HG03432 (cell line): Measurements from ENCODE around the gene ADARB2.
"Not testable (repeated sequence)": the region's sequence is repeated elsewhere in the genome, so short reads cannot be mapped to it uniquely, and the experiment has no call there.

Experiments used
- ATAC-seq: cut with Tn5 transposase; IDR thresholded peaks from one replicate; pipeline ENCODE4 v1.9.1; 2021; ENCODE audit warnings: mild to moderate bottlenecking, moderate library complexity; ENCODE audit not compliant: unreplicated experiment

ADARB2 gene

DNA sequence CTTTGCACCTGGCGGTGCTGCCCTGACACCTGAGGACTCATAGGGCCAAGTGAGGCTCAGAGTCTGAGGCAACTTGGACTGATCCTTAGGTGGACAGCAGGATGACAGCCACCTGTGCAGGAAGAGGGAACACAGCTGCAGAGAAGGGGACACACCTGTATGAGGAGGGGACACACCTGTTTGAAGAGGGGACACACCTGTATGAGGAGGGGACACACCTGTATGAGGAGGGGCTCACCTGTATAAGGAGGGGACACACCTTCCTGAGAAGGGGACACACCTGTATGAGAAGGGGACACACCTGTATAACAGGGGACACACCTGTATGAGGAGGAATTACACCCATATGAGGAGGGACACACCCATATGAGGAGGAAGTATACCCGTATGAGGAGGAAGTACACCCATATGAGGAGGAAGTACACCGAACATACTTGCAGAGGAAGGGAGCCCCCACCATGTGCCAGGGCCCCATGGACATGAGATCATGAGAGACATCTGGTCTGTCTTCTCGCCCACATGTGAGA, 285.9 kb downstream of the ADARB2 start:
- ATAC-seq = no peak

DNA sequence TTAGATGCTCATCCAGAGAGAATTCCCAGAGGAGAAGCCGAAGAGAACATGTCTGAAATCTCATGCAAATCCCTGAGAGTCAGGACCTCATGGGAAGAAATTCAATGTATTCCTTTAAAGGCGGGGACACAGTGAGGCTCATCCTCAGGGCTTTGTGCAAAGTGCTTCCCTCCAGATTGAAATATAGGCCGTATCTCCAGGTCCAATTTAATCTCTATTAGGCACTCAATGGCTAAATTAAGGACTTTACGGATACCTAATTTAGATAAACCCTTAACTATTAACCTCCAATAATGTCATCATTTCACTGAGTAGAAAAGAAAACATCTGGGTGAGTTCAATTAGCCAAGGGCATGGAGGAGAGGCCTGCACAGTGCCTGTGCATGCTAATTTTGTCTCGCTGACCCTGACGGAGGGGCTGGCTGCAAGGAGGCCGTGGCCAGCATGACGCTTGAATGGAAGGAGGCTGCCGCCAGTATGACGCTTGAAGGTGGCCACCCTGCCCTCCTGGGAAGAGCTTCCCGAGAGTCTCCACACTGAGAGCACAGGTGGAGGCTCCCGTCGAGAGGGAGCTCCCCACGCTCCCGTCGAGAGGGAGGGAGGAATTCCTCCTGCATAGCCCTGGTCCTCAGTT, 287.6 kb downstream of the ADARB2 start:
- no peak for ATAC-seq

GRCh38 chr10:1449021-1449420, 288.3 kb downstream of the ADARB2 start:
- no peak for ATAC-seq

- ATAC-seq = no peak
These were observed 288.9 kb downstream of the ADARB2 start for GRCh38 chr10:1448252-1448930.

GRCh38 chr10:1444826-1445225, 292.5 kb downstream of the ADARB2 start:
- ATAC-seq = no peak

DNA sequence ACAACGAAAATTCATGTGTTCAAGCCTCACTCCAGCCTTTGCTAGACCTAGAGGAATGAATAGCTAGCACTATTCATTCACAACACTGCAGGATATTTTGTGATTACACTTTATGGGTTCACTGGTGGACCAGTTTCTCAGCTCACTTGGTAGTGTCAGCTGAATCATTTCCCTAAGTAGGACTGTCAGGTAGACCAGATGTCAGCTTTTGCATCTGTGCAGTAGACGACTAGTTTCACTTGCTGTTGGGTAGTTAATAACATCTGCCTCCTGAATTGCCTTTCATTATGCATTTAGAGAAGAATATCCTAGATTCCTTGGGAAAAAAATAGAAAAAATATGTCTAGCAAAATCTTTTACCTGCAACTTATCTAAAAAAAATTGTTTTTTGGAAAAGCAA, 296.4 kb downstream of the ADARB2 start:
- ATAC-seq = no peak

- ATAC-seq = no peak
These were observed 302.2 kb downstream of the ADARB2 start for GRCh38 chr10:1434912-1435692.

DNA sequence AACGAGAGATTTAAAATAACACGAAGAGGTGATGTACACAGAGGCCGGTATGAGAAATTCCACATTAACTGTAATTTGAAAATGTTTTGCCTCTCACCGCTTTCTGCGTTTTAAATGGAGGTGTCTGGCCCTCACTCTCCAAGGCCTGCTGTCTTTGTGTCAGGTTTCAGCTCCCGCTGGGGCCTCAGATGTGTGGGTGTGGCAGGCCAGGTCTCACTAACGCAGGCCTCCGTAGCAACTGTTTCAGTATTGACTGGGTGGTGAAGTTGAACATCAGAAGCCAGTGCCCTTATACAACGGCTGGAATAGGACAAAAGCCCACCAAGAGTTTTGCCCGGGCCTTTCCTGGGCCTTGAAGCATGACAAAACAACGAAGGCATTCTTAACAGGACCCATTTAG, 303.1 kb downstream of the ADARB2 start:
- ATAC-seq = no peak

- ATAC-seq = no peak
These were observed 305.2 kb downstream of the ADARB2 start for GRCh38 chr10:1432161-1432560.

- ATAC-seq = no peak
These were observed 306.1 kb downstream of the ADARB2 start for GRCh38 chr10:1431229-1431628.

DNA sequence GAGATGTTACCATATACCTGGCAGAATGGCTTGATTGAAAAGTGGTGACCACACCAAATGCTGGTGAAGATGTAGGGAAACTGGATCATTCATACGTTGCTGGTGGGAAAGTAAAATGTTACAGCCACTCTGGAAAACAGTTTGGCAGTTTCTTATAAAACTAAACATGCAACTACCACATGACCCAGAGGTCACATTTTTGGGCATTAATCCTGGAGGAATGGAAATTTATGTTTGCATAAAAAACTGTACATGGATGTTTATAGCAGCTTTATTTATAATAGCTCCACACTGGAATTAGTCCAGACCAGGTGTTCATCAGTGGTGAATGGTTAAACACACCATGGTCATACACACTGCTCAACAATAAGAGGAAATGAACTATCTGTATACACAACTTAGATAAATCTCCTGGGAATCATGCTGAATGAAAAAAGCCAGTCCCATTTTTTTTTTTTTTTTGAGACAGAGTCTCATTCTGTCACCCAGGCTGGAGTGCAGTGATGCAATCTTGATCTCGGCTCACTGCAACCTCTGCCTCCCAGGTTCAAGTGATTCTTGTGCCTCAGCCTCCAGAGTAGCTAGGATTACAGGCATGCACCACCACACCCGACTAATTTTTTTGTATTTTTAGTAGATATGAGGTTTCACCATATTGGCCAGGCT, 309.7 kb downstream of the ADARB2 start:
- not testable (repeated sequence) for ATAC-seq

DNA sequence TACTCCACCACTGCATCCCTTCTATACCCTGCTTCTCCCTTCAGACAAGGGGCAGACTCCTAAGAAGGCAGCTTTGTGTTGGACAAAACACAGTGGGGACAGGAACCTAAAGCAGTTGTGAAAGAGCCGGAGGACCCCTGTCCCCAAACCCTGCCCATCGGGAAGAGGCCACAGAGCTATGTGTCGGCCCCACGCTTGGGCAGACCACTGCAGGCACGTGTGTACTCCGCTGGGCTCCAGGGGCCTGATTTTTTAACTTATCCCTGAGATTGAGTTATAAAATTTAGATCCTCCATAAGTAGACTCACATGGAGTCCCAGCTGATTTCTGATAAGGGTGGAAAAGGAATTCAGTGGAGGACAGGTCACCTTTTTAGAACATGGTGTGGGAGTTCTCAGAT, 310.5 kb downstream of the ADARB2 start:
- no peak for ATAC-seq

DNA sequence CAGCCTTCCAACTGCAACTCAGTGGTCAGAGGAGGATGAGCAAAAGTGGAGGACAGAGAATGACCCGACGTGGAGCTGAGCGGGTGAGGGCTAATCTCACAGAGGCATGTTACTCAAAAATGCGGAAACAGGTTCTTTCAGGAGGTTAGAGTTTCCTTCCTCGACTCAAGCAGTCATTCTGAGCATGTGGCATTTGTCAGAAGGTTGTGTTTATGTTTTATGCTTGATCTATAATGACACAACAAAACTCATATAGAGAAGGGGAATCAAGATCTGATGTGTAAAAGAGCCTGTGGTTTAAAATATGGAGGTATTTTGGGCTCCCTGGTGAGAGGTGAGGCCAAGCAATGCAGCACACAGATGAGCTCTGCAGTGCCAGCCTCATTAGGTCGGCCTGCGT, 311.4 kb downstream of the ADARB2 start:
- peak; percentile 70 for ATAC-seq

DNA sequence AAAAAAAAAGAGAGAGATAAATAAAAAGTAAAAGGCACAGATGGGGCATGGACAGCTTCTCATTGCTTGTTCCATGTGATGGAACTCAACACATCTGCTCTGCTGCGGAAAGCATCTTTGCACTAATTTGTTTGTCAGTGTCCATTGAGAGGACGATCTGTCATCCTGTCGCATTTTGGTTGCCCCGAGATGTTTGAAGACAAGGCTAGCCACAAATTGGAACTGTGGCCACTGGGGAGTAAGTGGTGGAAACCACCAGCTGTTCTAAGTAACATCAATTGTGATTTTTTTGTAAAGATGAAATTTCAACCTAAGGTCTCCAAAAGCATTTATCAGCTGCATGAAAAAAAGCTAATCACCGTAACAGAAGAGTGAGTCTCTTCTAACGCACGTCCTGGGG, 312.7 kb downstream of the ADARB2 start:
- no peak for ATAC-seq

DNA sequence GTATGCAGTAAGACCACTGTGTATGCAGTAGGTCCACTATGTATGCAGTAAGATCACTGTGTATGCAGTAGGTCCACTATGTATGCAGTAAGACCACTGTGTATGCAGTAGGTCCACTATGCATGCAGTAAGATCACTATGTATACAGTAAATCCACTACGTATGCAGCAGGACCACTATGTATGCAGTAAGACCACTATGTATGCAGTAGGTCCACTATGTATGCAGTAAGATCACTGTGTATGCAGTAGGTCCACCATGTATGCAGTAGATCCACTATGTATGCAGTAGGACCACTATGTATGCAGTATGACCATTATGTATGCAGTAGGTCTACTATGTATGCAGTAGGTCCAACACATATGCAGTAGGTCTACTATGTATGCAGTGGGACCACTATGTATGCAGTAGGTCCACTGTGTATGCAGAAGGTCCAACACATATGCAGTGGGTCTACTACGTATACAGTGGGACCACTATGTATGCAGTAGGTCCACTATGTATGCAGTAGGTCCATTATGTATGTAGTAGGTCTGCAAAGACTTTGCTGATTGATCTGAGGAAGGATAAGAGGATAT, 313.6 kb downstream of the ADARB2 start:
- no peak for ATAC-seq

- ATAC-seq = no peak
These were observed 315.1 kb downstream of the ADARB2 start for GRCh38 chr10:1422275-1422674.

GRCh38 chr10:1420661-1421362, 316.5 kb downstream of the ADARB2 start:
- peak; percentile 93 for ATAC-seq

GRCh38 chr10:1419796-1420610, 317.3 kb downstream of the ADARB2 start:
- ATAC-seq = no peak

- no peak for ATAC-seq
These were observed 319.2 kb downstream of the ADARB2 start for GRCh38 chr10:1418031-1418550.
